Thyroid gland (tissue), 4 donors: ENCODE results near the gene ANKRD33B.

Experiments used
- CTCF ChIP-seq, 6 experiments: fragments of 200-600 bp in 3 of 6; fragments of 450-650 bp in 3 of 6; sonication (generic) in 3 of 6; IDR thresholded peaks; one replicate each; pipeline ENCODE4 v1.5.1; 2016 to 2019; ENCODE audit warnings: antibody characterized with exemption in 6 of 6, mild to moderate bottlenecking in 2 of 6, inconsistent platforms in 1 of 6, moderate library complexity in 1 of 6
- POLR2A ChIP-seq, 2 donors: fragments of 450-650 bp; IDR thresholded peaks; one replicate each; pipeline ENCODE4 v1.6.1; 2017; ENCODE audit warnings: antibody characterized with exemption in 2 of 2, mild to moderate bottlenecking in 2 of 2, moderate library complexity in 1 of 2

GRCh38 chr5:10546186-10546585, 17.7 kb upstream of the ANKRD33B start:
- no peak for TF ChIP-seq CTCF (IDR thresholded peaks at IDR 0.05)
- TF ChIP-seq POLR2A (IDR thresholded peaks at IDR 0.05), result no peak
